Hepatocyte (in vitro differentiated cells): Measurements from ENCODE around the gene FLT4.

Source experiments
- EZH2 ChIP-seq: fragments of 200-600 bp; sonication (generic); IDR thresholded peaks from 2 replicates; pipeline ENCODE4 v1.6.1; 2016; ENCODE audit warnings: antibody characterized with exemption, mild to moderate bottlenecking, borderline replicate concordance
- TF ChIP-seq, protein P1 (sequence below): fragments of 200-600 bp; sonication (generic); IDR thresholded peaks from 2 replicates; pipeline ENCODE4 v1.5.1; 2016; ENCODE audit warnings: antibody characterized with exemption, mild to moderate bottlenecking; ENCODE audit not compliant: poor library complexity

DNA sequence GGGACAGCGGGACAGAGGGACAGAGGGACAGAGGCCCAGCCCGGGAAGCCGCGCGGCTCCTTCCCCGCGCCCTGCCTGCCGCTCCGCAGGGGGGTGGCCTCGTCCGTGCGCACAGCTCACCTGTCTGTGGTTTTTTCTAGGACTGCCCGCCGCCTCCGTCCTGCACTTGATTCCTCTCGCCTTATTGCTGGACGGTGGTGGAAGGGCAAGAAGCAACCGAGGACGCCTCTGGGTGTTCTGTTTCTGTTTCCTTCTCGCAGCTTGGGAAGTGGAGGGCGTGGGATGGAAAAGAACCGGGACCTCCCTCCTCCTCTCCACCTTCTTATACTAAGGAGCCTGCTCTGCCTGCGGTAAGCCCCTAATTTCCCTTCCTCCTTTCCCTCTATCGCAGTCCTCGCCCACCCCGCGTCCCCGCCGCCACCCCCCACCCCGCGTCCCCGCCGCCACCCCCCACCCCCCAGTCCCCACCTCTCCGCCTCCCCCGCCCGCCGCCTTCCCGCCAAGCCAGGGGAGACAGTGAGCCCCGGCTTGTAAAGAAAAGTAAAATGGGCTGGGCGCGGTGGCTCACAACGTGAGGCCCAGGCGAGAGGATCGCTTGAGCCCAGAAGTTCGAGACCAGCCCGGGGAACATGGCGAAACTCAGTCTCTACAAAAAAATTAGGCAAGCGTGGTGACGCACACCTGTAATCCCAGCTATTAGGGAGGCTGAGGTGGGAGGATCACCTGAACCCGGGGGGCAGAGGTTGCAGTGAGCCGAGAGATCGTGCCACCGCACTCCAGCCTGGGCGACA, 9.6 kb upstream of the FLT4 start:
- TF ChIP-seq, protein P1, sequence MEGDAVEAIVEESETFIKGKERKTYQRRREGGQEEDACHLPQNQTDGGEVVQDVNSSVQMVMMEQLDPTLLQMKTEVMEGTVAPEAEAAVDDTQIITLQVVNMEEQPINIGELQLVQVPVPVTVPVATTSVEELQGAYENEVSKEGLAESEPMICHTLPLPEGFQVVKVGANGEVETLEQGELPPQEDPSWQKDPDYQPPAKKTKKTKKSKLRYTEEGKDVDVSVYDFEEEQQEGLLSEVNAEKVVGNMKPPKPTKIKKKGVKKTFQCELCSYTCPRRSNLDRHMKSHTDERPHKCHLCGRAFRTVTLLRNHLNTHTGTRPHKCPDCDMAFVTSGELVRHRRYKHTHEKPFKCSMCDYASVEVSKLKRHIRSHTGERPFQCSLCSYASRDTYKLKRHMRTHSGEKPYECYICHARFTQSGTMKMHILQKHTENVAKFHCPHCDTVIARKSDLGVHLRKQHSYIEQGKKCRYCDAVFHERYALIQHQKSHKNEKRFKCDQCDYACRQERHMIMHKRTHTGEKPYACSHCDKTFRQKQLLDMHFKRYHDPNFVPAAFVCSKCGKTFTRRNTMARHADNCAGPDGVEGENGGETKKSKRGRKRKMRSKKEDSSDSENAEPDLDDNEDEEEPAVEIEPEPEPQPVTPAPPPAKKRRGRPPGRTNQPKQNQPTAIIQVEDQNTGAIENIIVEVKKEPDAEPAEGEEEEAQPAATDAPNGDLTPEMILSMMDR = no peak
- TF ChIP-seq EZH2 = no peak
